ENCODE measurements around the gene ID4. TPM values are rescaled to one million over a fixed set of nuclear protein-coding genes. Genes with fewer than 3 reads are reported as not detected.

ID4 gene
- total RNA-seq, 1 experiment from 2014 or later: not detected

GRCh38 chr6:19855536-19855935, 18.4 kb downstream of the ID4 start:
- Histone ChIP-seq H3K9me3 (ENCODE audit: low read length) (no peaks in the 10 kb centered on the region), H3K4me3 (ENCODE audit: low read length) (no peak overlapping the region), H4K20me1 (ENCODE audit: insufficient read depth, low read depth, low read length) (no peaks in the 10 kb centered on the region), H3K36me3 (ENCODE audit: insufficient read depth, low read length) (no peaks in the 10 kb centered on the region), H3K9ac (ENCODE audit: low read length) (no peak overlapping the region), H3K27ac (ENCODE audit: low read length) (no peak overlapping the region), H3K79me2 (ENCODE audit: low read length) (no peaks in the 10 kb centered on the region), H3K27me3 (ENCODE audit: low read length) (no peaks in the 10 kb centered on the region), H3K9me2 (replicated peaks; ENCODE audit: insufficient read depth, low read length) (no peaks in the 10 kb centered on the region), H2AFZ (ENCODE audit: low read length) (no peak overlapping the region), H3K4me2 (ENCODE audit: low read depth, low read length, poor library complexity, severe bottlenecking) (no peak overlapping the region), H3K4me1 (ENCODE audit: low read length) (no peaks in the 10 kb centered on the region)
- DNase-seq: no peak

- Histone ChIP-seq H4K20me1 (ENCODE audit: insufficient read depth, low read depth, low read length) (no peaks in the 10 kb centered on the region), H3K79me2 (ENCODE audit: low read length) (no peaks in the 10 kb centered on the region), H3K36me3 (ENCODE audit: insufficient read depth, low read length) (no peaks in the 10 kb centered on the region), H3K9ac (ENCODE audit: low read length) (no peak overlapping the region), H3K4me1 (ENCODE audit: low read length) (no peaks in the 10 kb centered on the region), H3K9me3 (ENCODE audit: low read length) (no peaks in the 10 kb centered on the region), H3K9me2 (replicated peaks; ENCODE audit: insufficient read depth, low read length) (no peaks in the 10 kb centered on the region), H3K27ac (ENCODE audit: low read length) (no peak overlapping the region), H3K4me3 (ENCODE audit: low read length) (no peak overlapping the region), H3K27me3 (ENCODE audit: low read length) (no peaks in the 10 kb centered on the region), H3K4me2 (ENCODE audit: low read depth, low read length, poor library complexity, severe bottlenecking) (no peak overlapping the region), H2AFZ (ENCODE audit: low read length) (no peak overlapping the region)
- no peak for DNase-seq
Measured at GRCh38 chr6:19857139-19857538, 20.0 kb downstream of the ID4 start.

DNA sequence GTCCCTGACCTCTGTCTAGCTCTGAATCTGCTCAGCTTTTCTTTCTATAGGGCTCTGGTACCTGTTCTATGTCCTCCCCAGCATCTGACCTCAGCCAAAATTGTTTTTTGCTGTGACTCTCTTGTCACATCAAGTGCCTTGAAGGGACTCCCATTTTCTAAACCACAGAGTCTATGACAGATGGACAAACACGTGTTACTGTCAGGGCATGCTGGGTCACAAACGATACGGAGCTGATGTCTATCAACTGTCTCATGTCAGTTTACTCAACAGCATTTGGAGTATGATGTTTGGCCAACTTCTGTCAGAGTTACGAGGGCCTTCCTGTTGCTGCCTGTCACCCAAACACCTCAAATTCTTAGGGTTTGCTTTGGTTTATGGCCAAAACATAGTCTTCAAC, 20.5 kb downstream of the ID4 start:
- no peaks in the 10 kb centered on the region for H3K79me2 ChIP-seq (ENCODE audit: low read length)
- no peaks in the 10 kb centered on the region for H3K36me3 ChIP-seq (ENCODE audit: insufficient read depth, low read length)
- H4K20me1 ChIP-seq (ENCODE audit: insufficient read depth, low read depth, low read length): no peaks in the 10 kb centered on the region
- no peaks in the 10 kb centered on the region for H3K4me1 ChIP-seq (ENCODE audit: low read length)
- no peaks in the 10 kb centered on the region for H3K27me3 ChIP-seq (ENCODE audit: low read length)
- H3K27ac ChIP-seq (ENCODE audit: low read length): no peak overlapping the region
- no peaks in the 10 kb centered on the region for H3K9me2 ChIP-seq (replicated peaks; ENCODE audit: insufficient read depth, low read length)
- H3K9ac ChIP-seq (ENCODE audit: low read length): no peak overlapping the region
- H2AFZ ChIP-seq (ENCODE audit: low read length): no peak overlapping the region
- no peak overlapping the region for H3K4me2 ChIP-seq (ENCODE audit: low read depth, low read length, poor library complexity, severe bottlenecking)
- H3K9me3 ChIP-seq (ENCODE audit: low read length): no peaks in the 10 kb centered on the region
- no peak for DNase-seq
- H3K4me3 ChIP-seq (ENCODE audit: low read length): no peak overlapping the region

GRCh38 chr6:19860235-19860877, 23.2 kb downstream of the ID4 start:
- no peak overlapping the region for H3K27ac ChIP-seq (ENCODE audit: low read length)
- H3K9me2 ChIP-seq (replicated peaks; ENCODE audit: insufficient read depth, low read length): no peaks in the 10 kb centered on the region
- no peaks in the 10 kb centered on the region for H3K36me3 ChIP-seq (ENCODE audit: insufficient read depth, low read length)
- no peak overlapping the region for H3K9ac ChIP-seq (ENCODE audit: low read length)
- H3K79me2 ChIP-seq (ENCODE audit: low read length): no peaks in the 10 kb centered on the region
- H3K4me1 ChIP-seq (ENCODE audit: low read length): no peaks in the 10 kb centered on the region
- no peaks in the 10 kb centered on the region for H3K27me3 ChIP-seq (ENCODE audit: low read length)
- no peaks in the 10 kb centered on the region for H4K20me1 ChIP-seq (ENCODE audit: insufficient read depth, low read depth, low read length)
- H3K4me3 ChIP-seq (ENCODE audit: low read length): no peak overlapping the region
- no peak overlapping the region for H2AFZ ChIP-seq (ENCODE audit: low read length)
- no peaks in the 10 kb centered on the region for H3K9me3 ChIP-seq (ENCODE audit: low read length)
- H3K4me2 ChIP-seq (ENCODE audit: low read depth, low read length, poor library complexity, severe bottlenecking): no peak overlapping the region
- no peak for DNase-seq

- H3K79me2 ChIP-seq (ENCODE audit: low read length): no peaks in the 10 kb centered on the region
- no peak overlapping the region for H3K9ac ChIP-seq (ENCODE audit: low read length)
- no peak for DNase-seq
- H4K20me1 ChIP-seq (ENCODE audit: insufficient read depth, low read depth, low read length): no peaks in the 10 kb centered on the region
- no peak overlapping the region for H3K4me3 ChIP-seq (ENCODE audit: low read length)
- H3K4me2 ChIP-seq (ENCODE audit: low read depth, low read length, poor library complexity, severe bottlenecking): no peak overlapping the region
- no peaks in the 10 kb centered on the region for H3K9me2 ChIP-seq (replicated peaks; ENCODE audit: insufficient read depth, low read length)
- no peak overlapping the region for H2AFZ ChIP-seq (ENCODE audit: low read length)
- H3K27ac ChIP-seq (ENCODE audit: low read length): no peak overlapping the region
- H3K36me3 ChIP-seq (ENCODE audit: insufficient read depth, low read length): no peaks in the 10 kb centered on the region
- no peaks in the 10 kb centered on the region for H3K4me1 ChIP-seq (ENCODE audit: low read length)
- H3K9me3 ChIP-seq (ENCODE audit: low read length): no peaks in the 10 kb centered on the region
- no peaks in the 10 kb centered on the region for H3K27me3 ChIP-seq (ENCODE audit: low read length)
Measured at GRCh38 chr6:19864285-19864684, 27.1 kb downstream of the ID4 start.

- H3K4me2 ChIP-seq (ENCODE audit: low read depth, low read length, poor library complexity, severe bottlenecking): no peak overlapping the region
Measured at GRCh38 chr6:19865178-19865577, 28.0 kb downstream of the ID4 start.

GRCh38 chr6:19866173-19866984, 29.2 kb downstream of the ID4 start:
- no peak overlapping the region for H3K9ac ChIP-seq (ENCODE audit: low read length)
- H3K36me3 ChIP-seq (ENCODE audit: insufficient read depth, low read length): no peaks in the 10 kb centered on the region
- no peaks in the 10 kb centered on the region for H3K9me3 ChIP-seq (ENCODE audit: low read length)
- H3K27me3 ChIP-seq (ENCODE audit: low read length): no peaks in the 10 kb centered on the region
- H2AFZ ChIP-seq (ENCODE audit: low read length): no peak overlapping the region
- H3K4me2 ChIP-seq (ENCODE audit: low read depth, low read length, poor library complexity, severe bottlenecking): no peak overlapping the region
- H3K79me2 ChIP-seq (ENCODE audit: low read length): no peaks in the 10 kb centered on the region
- DNase-seq: no peak
- no peaks in the 10 kb centered on the region for H3K9me2 ChIP-seq (replicated peaks; ENCODE audit: insufficient read depth, low read length)
- no peaks in the 10 kb centered on the region for H3K4me1 ChIP-seq (ENCODE audit: low read length)
- H3K27ac ChIP-seq (ENCODE audit: low read length): no peak overlapping the region
- H4K20me1 ChIP-seq (ENCODE audit: insufficient read depth, low read depth, low read length): no peaks in the 10 kb centered on the region
- H3K4me3 ChIP-seq (ENCODE audit: low read length): no peak overlapping the region

More at GRCh38 chr6:19865178-19865577, 28.0 kb downstream of the ID4 start:
- Histone ChIP-seq H3K4me1 (ENCODE audit: low read length) (no peaks in the 10 kb centered on the region), H3K9me2 (replicated peaks; ENCODE audit: insufficient read depth, low read length) (no peaks in the 10 kb centered on the region), H3K36me3 (ENCODE audit: insufficient read depth, low read length) (no peaks in the 10 kb centered on the region), H3K27ac (ENCODE audit: low read length) (no peak overlapping the region), H3K79me2 (ENCODE audit: low read length) (no peaks in the 10 kb centered on the region), H3K27me3 (ENCODE audit: low read length) (no peaks in the 10 kb centered on the region), H3K4me3 (ENCODE audit: low read length) (no peak overlapping the region), H3K9ac (ENCODE audit: low read length) (no peak overlapping the region), H2AFZ (ENCODE audit: low read length) (no peak overlapping the region), H3K9me3 (ENCODE audit: low read length) (no peaks in the 10 kb centered on the region), H4K20me1 (ENCODE audit: insufficient read depth, low read depth, low read length) (no peaks in the 10 kb centered on the region)
- DNase-seq: no peak

DNA sequence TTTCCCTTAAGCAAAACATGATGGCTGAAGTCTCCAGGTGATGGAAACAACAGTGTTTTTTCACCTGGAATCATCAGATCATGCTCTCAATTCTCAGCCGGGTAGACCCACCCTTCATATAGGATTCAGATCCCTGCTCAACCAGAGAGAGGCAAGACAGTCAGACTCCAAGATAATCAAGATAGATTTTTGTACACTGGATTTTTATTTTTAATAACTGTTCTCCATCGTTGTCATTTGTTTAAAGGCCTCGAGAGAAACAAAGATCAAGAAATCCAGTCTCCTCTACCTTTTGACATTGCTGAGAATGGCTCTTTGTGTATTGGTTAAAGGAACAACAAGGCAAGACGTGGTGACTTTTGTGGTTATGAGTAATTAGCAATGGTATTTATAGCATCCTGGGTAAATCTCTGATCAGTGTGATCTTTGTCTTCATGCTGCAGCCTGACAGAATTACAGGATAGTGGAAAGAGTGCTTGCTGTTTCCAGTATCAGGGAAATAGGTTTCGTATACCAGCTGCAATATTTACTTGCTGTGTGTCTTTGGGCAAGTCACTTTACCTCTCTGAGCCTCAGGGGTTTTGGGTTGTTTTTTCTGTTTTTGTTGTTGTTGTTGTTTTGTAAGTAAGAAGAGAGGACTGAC, 29.9 kb downstream of the ID4 start:
- H3K27me3 ChIP-seq (ENCODE audit: low read length): no peaks in the 10 kb centered on the region
- no peak overlapping the region for H3K27ac ChIP-seq (ENCODE audit: low read length)
- H3K36me3 ChIP-seq (ENCODE audit: insufficient read depth, low read length): no peaks in the 10 kb centered on the region
- no peak overlapping the region for H3K9ac ChIP-seq (ENCODE audit: low read length)
- no peak for DNase-seq
- no peak overlapping the region for H2AFZ ChIP-seq (ENCODE audit: low read length)
- no peak overlapping the region for H3K4me2 ChIP-seq (ENCODE audit: low read depth, low read length, poor library complexity, severe bottlenecking)
- H3K4me3 ChIP-seq (ENCODE audit: low read length): no peak overlapping the region
- no peaks in the 10 kb centered on the region for H4K20me1 ChIP-seq (ENCODE audit: insufficient read depth, low read depth, low read length)
- no peaks in the 10 kb centered on the region for H3K9me3 ChIP-seq (ENCODE audit: low read length)
- no peaks in the 10 kb centered on the region for H3K4me1 ChIP-seq (ENCODE audit: low read length)
- H3K79me2 ChIP-seq (ENCODE audit: low read length): no peaks in the 10 kb centered on the region
- H3K9me2 ChIP-seq (replicated peaks; ENCODE audit: insufficient read depth, low read length): no peaks in the 10 kb centered on the region
